ENCODE results near the gene SPEF2. TPM values are rescaled to one million over a fixed set of nuclear protein-coding genes. Genes with fewer than 3 reads are reported as not detected.

Gene SPEF2
- total and polyA plus RNA-seq, 9 of the 15 experiments (the other 6 are each of a cell fraction or from before 2014, with no cell fraction given) = 0.11 to 0.62 (median 0.20) TPM; not detected in 2

DNA sequence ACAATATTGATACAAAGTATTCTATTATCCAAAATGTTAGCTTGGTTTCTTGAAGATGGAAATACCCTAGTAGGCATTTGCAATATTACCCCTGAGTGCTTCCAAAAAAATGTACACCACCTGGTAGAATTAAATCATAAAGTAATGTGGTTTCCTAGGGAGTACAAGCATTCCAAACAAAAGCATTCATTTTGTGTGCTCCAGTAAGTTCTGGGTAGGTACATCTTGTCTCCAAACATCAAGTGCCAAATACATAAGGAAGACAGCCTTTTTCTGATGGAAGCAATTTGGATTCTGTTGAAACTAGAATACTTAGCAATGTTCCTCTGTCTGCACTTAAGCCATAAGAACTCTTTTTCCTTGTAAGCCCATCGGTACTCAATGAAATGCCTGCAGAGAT lies 165.9 kb downstream of the SPEF2 start:
- FAIRE-seq (no peak), DNase-seq (ENCODE audit: extremely low read depth in 1 of 4, low spot score in 3 of 4) (no peak), ATAC-seq (no peak)
- TF ChIP-seq SETDB1 (IDR thresholded peaks at IDR 0.05; ENCODE audit: low read length) = no peak
- TF ChIP-seq MTA3 (IDR thresholded peaks at IDR 0.05; ENCODE audit: borderline replicate concordance) = no peak
- no peak for TF ChIP-seq ZNF12 (CRISPR knock-in tag; IDR thresholded peaks at IDR 0.05)
- TF ChIP-seq, protein P1, sequence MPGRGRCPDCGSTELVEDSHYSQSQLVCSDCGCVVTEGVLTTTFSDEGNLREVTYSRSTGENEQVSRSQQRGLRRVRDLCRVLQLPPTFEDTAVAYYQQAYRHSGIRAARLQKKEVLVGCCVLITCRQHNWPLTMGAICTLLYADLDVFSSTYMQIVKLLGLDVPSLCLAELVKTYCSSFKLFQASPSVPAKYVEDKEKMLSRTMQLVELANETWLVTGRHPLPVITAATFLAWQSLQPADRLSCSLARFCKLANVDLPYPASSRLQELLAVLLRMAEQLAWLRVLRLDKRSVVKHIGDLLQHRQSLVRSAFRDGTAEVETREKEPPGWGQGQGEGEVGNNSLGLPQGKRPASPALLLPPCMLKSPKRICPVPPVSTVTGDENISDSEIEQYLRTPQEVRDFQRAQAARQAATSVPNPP (IDR thresholded peaks at IDR 0.05; ENCODE audit: borderline replicate concordance, insufficient read depth, insufficient read length) = no peak
- no peak for TF ChIP-seq LEF1 (IDR thresholded peaks at IDR 0.05)
- no peak for TF ChIP-seq TEAD2 (tag; IDR thresholded peaks at IDR 0.05)
- TF ChIP-seq KDM2B (CRISPR knock-in tag; IDR thresholded peaks at IDR 0.05) = no peak
- no peak for TF ChIP-seq GATA2 (CRISPR knock-in tag; IDR thresholded peaks at IDR 0.05)
- TF ChIP-seq ZNF124 (CRISPR knock-in tag; IDR thresholded peaks at IDR 0.05) = no peak
- TF ChIP-seq PCBP1 (IDR thresholded peaks at IDR 0.05; ENCODE audit: low read depth, low read length, poor library complexity, severe bottlenecking) = no peak
- no peak for TF ChIP-seq ZNF133 (CRISPR knock-in tag; IDR thresholded peaks at IDR 0.05)
- TF ChIP-seq KLF1 (tag; IDR thresholded peaks at IDR 0.05) = no peak
- TF ChIP-seq SAFB (IDR thresholded peaks at IDR 0.05; ENCODE audit: borderline replicate concordance, low read depth, low read length) = no peak
- no peak for TF ChIP-seq CC2D1A (IDR thresholded peaks at IDR 0.05)
- TF ChIP-seq, protein P2, sequence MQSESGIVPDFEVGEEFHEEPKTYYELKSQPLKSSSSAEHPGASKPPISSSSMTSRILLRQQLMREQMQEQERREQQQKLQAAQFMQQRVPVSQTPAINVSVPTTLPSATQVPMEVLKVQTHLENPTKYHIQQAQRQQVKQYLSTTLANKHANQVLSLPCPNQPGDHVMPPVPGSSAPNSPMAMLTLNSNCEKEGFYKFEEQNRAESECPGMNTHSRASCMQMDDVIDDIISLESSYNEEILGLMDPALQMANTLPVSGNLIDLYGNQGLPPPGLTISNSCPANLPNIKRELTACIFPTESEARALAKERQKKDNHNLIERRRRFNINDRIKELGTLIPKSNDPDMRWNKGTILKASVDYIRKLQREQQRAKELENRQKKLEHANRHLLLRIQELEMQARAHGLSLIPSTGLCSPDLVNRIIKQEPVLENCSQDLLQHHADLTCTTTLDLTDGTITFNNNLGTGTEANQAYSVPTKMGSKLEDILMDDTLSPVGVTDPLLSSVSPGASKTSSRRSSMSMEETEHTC (IDR thresholded peaks at IDR 0.05) = no peak
- no peak for TF ChIP-seq TRIM28 (IDR thresholded peaks at IDR 0.05)
- TF ChIP-seq CREB5 (CRISPR knock-in tag; IDR thresholded peaks at IDR 0.05) = no peak
- no peak for TF ChIP-seq ARID3A (IDR thresholded peaks at IDR 0.05; ENCODE audit: borderline replicate concordance, low read depth, low read length)
- H3K79me2 ChIP-seq (ENCODE audit: control insufficient read depth, insufficient read depth, low read length) = no peaks in the 10 kb centered on the region
- H3K9me1 ChIP-seq (ENCODE audit: control insufficient read depth, insufficient read depth, low read length) = no peaks in the 10 kb centered on the region
- H4K20me1 ChIP-seq (replicated peaks; ENCODE audit: control insufficient read depth, insufficient read depth, low read length) = no peaks in the 10 kb centered on the region
- ChIA-PET CTCF (ENCODE audit: low intra/inter-chr PET ratio) (no interaction called here), POLR2A (no interaction called here)
- H3K27ac ChIP-seq (ENCODE audit: extremely low read depth, low read depth, low read length) = no peak overlapping the region
- in situ Hi-C loops (cut with MboI) (no loop called here), intact Hi-C loops (cut with micrococcal nuclease) (no loop called here)
- no peaks in the 10 kb centered on the region for H3K9me3 ChIP-seq (replicated peaks; ENCODE audit: control insufficient read depth, insufficient read depth, low read depth, low read length)
- no peaks in the 10 kb centered on the region for H3K36me3 ChIP-seq (ENCODE audit: control insufficient read depth, insufficient read depth, low read length)
- H3K4me1 ChIP-seq (replicated peaks in 1 of 2; ENCODE audit: control insufficient read depth in 2 of 2, insufficient read depth in 2 of 2, low read length in 2 of 2) = no peaks in the 10 kb centered on the region
- no peak overlapping the region for H3K4me3 ChIP-seq
- no peaks in the 10 kb centered on the region for H3K27me3 ChIP-seq (ENCODE audit: control insufficient read depth in 2 of 2, insufficient read depth in 2 of 2, low read length in 2 of 2)
- WGBS (ENCODE audit: insufficient coverage, low coverage, missing lambda C conversion rate) = 0% methylated on average over 1 of the region's 1 CpG
- H3K4me2 ChIP-seq (ENCODE audit: insufficient read depth, low read length) = no peak overlapping the region
- H3K9ac ChIP-seq (ENCODE audit: insufficient read depth in 1 of 2, low read depth in 2 of 2, low read length in 2 of 2) = no peak overlapping the region
- no peak overlapping the region for H2AFZ ChIP-seq (ENCODE audit: low read depth, low read length)
- no TSS peak for BruUV-seq (replicated peaks)
